ENCODE measurements around the gene ERC2. TPM values are rescaled to one million over a fixed set of nuclear protein-coding genes. Genes with fewer than 3 reads are reported as not detected.

Gene ERC2
- total and polyA plus RNA-seq, 2 of the 13 experiments (the other 11 are each of a cell fraction or from before 2014, with no cell fraction given) = 0.16 to 0.22 TPM

DNA sequence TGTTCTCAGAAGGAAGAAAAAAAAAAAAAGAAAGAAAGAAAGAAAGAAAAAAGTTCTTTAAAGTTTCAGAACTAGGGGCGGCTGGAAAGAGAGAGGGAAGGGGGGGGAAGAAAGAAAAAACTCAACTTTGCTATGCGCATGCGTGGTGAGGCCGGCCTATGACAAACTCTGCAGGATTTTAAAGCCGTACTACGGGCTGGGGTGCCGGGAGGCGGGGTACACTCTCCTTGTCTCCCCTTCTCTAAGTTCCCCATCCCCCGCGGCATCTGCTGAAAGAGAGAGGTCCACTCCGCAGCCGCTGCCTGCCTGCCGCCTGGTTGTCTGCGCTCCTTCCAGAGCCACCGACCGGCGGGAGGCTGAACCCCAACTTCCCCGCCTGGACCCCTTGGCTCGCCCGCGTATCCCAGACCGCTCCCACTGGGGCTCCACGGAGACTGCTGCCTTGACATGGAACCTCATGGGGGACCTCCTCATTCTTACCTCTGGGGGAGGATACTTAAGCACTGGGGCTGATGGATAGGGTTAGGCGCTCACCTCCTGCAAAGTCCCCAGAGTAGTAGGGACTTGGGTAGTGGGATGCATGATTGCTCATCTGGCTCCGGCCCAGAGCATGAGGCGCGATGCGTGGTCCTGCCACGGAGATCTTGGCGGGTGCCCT is 979.7 kb downstream of the ERC2 start:
- ChIA-PET CTCF (ENCODE audit: low intra/inter-chr PET ratio, low total read pairs) (no interaction called here), POLR2A (no interaction called here)
- H3K4me1 ChIP-seq (ENCODE audit: insufficient read depth, low read length) = peaks cover 5% of the 10 kb centered on the region; the same call in 1 of the 2 replicates
- FAIRE-seq = no peak
- in situ Hi-C loops (cut with HindIII; ENCODE audit: extremely low pct_ligation_motif_present, low pct_unique_long_range_greater_than_20kb) = loop anchor here (5.0 to 10.0 kb wide), 3 partner anchors 256 to 756 kb away; no protein-coding TSS in a partner anchor
- H3K79me2 ChIP-seq (ENCODE audit: insufficient read depth, low read length) = no peaks in the 10 kb centered on the region
- no peak for TF ChIP-seq GATA4 (IDR thresholded peaks at IDR 0.05; ENCODE audit: borderline replicate concordance, low read depth)
- no peak for DNase-seq (ENCODE audit: low spot score)
- peaks cover 4 to 36% of the 10 kb centered on the region in 2 experiments; a peak in 4 of 5 replicates for H3K27me3 ChIP-seq (ENCODE audit: control insufficient read depth in 1 of 2, insufficient read depth in 2 of 2, low read length in 2 of 2)
- no peaks in the 10 kb centered on the region for H4K20me1 ChIP-seq (ENCODE audit: insufficient read depth, low read length)
- ATAC-seq = no peak
- no peak overlapping the region for H2AFZ ChIP-seq (ENCODE audit: low read length)
- H3K4me2 ChIP-seq (ENCODE audit: low read depth, low read length) = no peak overlapping the region
- no peaks in the 10 kb centered on the region for H3K9me3 ChIP-seq (ENCODE audit: low read length)
- no peak overlapping the region for H3K27ac ChIP-seq (ENCODE audit: extremely low read length, insufficient read depth, low read length)
- no peaks in the 10 kb centered on the region for H3K36me3 ChIP-seq (replicated peaks in 1 of 2; ENCODE audit: control insufficient read depth in 1 of 2, insufficient read depth in 2 of 2, low read length in 2 of 2)
- 48% methylated on average over 24 of the region's 30 CpGs for WGBS (ENCODE audit: low lambda C conversion rate)
- H3K4me3 ChIP-seq (replicated peaks in 1 of 3; ENCODE audit: insufficient read depth in 1 of 3, low read depth in 2 of 3, low read length in 3 of 3) = no peak overlapping the region
- BruUV-seq (replicated peaks) = no TSS peak
- no peak overlapping the region for H3K9ac ChIP-seq (ENCODE audit: insufficient read depth, low read depth, low read length)
- intact Hi-C loops (cut with micrococcal nuclease; ENCODE audit: unreplicated experiment) = no loop called here

GRCh38 chr3:55487381-55488241 is 980.7 kb downstream of the ERC2 start:
- POLR2A ChIA-PET = no interaction called here
- Histone ChIP-seq H4K20me1 (ENCODE audit: insufficient read depth, low read length) (no peaks in the 10 kb centered on the region), H3K36me3 (replicated peaks in 1 of 2; ENCODE audit: control insufficient read depth in 1 of 2, insufficient read depth in 2 of 2, low read length in 2 of 2) (no peaks in the 10 kb centered on the region), H3K79me2 (ENCODE audit: insufficient read depth, low read length) (no peaks in the 10 kb centered on the region), H2AFZ (ENCODE audit: low read length) (no peak overlapping the region), H3K27ac (ENCODE audit: extremely low read length, insufficient read depth, low read length) (no peak overlapping the region), H3K9ac (ENCODE audit: insufficient read depth, low read depth, low read length) (no peak overlapping the region), H3K4me2 (ENCODE audit: low read depth, low read length) (peak overlapping the region; percentile 27; the same call in 1 of the 2 replicates), H3K27me3 (ENCODE audit: control insufficient read depth in 1 of 2, insufficient read depth in 2 of 2, low read length in 2 of 2) (peaks cover 4 to 36% of the 10 kb centered on the region in 2 experiments; a peak in 4 of 5 replicates), H3K4me3 (replicated peaks in 1 of 3; ENCODE audit: insufficient read depth in 1 of 3, low read depth in 2 of 3, low read length in 3 of 3) (no peak overlapping the region), H3K9me3 (ENCODE audit: low read length) (no peaks in the 10 kb centered on the region), H3K4me1 (ENCODE audit: insufficient read depth, low read length) (peaks cover 5% of the 10 kb centered on the region; the same call in 1 of the 2 replicates)
- FAIRE-seq (no peak), ATAC-seq (no peak), DNase-seq (ENCODE audit: low spot score) (no peak)
- TF ChIP-seq ZNF800 (CRISPR knock-in tag; IDR thresholded peaks at IDR 0.05) = peak; percentile 15; the same call in 1 of the 2 replicates
- TF ChIP-seq EZH2 (conservative IDR thresholded peaks at IDR 0.05; ENCODE audit: low read depth, low read length) = peak; percentile 77; the same call in 1 of the 2 replicates
- TF ChIP-seq, protein P1, sequence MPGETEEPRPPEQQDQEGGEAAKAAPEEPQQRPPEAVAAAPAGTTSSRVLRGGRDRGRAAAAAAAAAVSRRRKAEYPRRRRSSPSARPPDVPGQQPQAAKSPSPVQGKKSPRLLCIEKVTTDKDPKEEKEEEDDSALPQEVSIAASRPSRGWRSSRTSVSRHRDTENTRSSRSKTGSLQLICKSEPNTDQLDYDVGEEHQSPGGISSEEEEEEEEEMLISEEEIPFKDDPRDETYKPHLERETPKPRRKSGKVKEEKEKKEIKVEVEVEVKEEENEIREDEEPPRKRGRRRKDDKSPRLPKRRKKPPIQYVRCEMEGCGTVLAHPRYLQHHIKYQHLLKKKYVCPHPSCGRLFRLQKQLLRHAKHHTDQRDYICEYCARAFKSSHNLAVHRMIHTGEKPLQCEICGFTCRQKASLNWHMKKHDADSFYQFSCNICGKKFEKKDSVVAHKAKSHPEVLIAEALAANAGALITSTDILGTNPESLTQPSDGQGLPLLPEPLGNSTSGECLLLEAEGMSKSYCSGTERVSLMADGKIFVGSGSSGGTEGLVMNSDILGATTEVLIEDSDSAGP (CRISPR knock-in tag; IDR thresholded peaks at IDR 0.05; ENCODE audit: borderline replicate concordance) = no peak
- intact Hi-C loops (cut with micrococcal nuclease; ENCODE audit: unreplicated experiment) (no loop called here), in situ Hi-C loops (cut with HindIII; ENCODE audit: extremely low pct_ligation_motif_present, low pct_unique_long_range_greater_than_20kb) (loop anchor here (5.0 to 10.0 kb wide), 3 partner anchors 257 to 757 kb away; no protein-coding TSS in a partner anchor)
- WGBS (ENCODE audit: low lambda C conversion rate) = 7% methylated on average over 33 of the region's 71 CpGs
- no TSS peak for BruUV-seq (replicated peaks)
- CTCF ChIA-PET (ENCODE audit: low intra/inter-chr PET ratio, low total read pairs) = no interaction called here
